Astrocyte of the spinal cord (primary cell): Measurements from ENCODE around the gene VGLL3.

ENCODE experiments used
- DNase-seq: peaks from one replicate; pipeline ENCODE4 v3.0.0; 2011; ENCODE audit warnings: low read depth, low spot score
- H3K4me3 ChIP-seq: 2 replicates; pipeline ENCODE4 v1.5.1; 2011; ENCODE audit warnings: low read depth, mild to moderate bottlenecking, low read length, moderate library complexity
- in situ Hi-C: cut with HindIII; loops from 2 replicates; pipeline ENCODE4 v1.10.0; 2017; ENCODE audit warnings: low sequenced_read_pairs
- TF ChIP-seq, protein P1 (sequence below): IDR thresholded peaks from 2 replicates; pipeline ENCODE4 v1.5.1; 2012; ENCODE audit warnings: low read depth, mild to moderate bottlenecking, low read length, inconsistent platforms

Gene VGLL3

DNA sequence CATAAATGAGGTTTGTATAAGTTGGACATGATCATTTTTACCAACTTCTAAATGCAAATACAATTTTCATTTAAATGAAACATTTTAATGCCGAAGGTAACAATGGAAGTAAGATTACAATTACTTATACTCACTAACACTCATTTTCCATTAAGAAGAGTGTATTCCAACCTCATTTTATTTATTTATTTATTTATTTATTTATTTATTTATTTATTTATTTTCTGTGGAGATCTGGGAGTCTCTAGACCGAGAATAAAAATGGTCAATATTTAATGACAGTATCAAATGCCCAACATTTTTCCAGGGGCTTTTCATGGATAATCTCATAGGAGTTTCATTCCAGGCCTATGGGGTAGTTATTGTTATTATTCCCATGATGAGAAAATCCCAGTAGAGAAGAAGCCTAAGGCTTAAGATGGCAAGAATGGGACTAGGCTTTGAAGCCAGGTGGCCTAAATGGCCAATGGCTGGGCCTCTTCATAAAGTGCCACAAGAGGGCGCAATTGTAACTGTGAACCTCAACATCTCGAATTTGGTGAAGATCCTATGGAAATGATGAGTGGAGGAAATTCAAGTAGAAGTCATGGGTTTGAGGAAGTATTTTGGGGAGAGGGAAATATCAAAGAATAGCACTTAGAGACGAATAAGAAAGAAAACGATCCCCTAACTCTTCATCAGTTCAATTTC is 21.3 kb downstream of the VGLL3 start:
- TF ChIP-seq, protein P1, sequence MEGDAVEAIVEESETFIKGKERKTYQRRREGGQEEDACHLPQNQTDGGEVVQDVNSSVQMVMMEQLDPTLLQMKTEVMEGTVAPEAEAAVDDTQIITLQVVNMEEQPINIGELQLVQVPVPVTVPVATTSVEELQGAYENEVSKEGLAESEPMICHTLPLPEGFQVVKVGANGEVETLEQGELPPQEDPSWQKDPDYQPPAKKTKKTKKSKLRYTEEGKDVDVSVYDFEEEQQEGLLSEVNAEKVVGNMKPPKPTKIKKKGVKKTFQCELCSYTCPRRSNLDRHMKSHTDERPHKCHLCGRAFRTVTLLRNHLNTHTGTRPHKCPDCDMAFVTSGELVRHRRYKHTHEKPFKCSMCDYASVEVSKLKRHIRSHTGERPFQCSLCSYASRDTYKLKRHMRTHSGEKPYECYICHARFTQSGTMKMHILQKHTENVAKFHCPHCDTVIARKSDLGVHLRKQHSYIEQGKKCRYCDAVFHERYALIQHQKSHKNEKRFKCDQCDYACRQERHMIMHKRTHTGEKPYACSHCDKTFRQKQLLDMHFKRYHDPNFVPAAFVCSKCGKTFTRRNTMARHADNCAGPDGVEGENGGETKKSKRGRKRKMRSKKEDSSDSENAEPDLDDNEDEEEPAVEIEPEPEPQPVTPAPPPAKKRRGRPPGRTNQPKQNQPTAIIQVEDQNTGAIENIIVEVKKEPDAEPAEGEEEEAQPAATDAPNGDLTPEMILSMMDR: peak; percentile 75
- peak; percentile 48 for DNase-seq
- no peak overlapping the region for H3K4me3 ChIP-seq
- in situ Hi-C loops: no loop called here

DNA sequence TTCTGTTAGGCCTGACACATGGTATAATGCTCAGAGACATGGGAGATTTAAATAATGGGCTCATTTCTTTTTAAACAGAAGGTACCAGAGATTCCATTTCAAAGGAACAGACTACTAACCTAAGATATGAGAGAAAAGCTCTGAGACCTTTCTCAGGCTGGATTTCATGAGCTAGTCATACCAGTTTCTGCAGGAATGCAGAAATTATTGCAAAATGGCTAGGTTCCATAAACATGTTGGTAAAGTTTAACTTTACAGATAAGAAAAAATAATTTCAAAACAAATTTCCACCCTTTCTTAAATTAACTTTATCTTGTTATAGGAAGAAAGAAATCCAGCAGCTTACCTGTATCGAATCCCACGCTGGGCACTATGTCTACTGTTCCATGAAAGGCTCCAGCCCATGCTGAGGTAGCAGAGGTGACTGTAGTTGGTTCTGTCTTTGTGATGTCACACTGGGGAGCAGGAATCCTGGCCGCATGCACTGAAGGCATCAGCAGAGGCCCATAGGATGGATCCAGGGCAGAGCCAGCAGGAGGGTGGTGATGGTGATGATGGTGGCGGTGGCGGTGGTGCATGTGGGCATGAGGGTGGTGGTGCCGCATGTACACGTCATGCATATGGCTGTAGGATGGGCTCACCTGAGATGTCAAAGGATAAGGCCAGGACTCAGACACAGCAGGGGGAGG is 22.6 kb downstream of the VGLL3 start:
- H3K4me3 ChIP-seq: no peak overlapping the region
- TF ChIP-seq, protein P1: no peak
- DNase-seq: no peak
- in situ Hi-C loops: no loop called here

DNA sequence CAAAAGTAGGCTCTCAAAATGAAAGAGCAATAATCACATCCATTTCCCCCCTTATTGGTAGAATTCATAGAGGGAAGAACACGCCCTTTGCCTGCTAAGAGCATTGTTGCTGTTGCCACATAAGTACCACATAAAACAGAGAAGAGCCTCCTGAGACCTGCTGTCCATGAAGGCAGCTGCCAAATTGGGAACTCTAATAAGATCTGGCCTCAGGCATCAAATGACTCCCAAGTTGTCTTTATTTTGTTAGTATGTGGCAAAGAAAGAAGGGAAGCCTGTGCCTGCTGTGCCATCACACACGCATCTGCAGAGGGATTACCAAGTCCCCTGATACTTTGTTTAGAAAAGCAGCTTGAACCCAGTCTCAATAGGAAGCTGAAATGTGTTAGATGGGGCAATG is 23.9 kb downstream of the VGLL3 start:
- no peak for DNase-seq
- H3K4me3 ChIP-seq: no peak overlapping the region
- TF ChIP-seq, protein P1: no peak
- in situ Hi-C loops: no loop called here

DNA sequence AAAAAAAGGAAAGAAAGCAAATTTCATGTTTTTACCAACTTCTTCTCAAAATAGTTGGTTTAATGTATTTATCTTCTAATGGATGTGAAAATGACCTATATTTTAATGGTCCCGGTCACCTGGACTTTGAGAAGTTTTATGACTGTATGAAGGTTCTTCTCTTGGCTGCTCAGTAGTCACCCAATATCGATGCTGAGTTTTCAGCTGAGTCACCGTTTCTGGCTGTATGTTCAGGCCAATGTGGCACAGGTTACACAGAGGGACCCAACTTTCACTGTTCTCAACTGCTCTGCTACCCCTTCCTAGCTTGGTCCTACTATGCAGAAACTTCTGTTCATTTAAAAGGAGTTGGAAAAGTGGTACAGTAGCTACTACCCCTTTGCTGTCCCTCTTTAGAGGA is 25.8 kb downstream of the VGLL3 start:
- TF ChIP-seq, protein P1: no peak
- in situ Hi-C loops: no loop called here
- no peak for DNase-seq
- H3K4me3 ChIP-seq: no peak overlapping the region

DNA sequence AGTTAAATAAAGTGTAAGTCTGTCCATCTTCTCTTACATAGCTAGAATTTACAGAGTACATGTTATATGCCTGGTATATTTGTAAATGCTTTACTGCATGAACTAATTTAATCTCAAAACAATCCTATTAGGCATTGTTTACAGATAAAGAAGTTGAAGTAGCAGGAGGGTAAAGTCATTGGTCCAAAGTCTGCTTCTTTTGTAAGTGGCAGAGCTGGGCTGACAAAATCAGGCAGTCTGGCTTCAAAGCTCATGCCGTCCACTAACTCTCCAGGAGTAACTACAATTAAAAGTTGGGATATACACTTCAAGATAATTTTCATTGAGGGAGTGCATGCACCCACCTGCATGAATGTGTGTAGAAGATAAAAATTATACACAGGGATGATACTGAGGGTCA is 27.3 kb downstream of the VGLL3 start:
- TF ChIP-seq, protein P1: no peak
- no peak overlapping the region for H3K4me3 ChIP-seq
- no peak for DNase-seq
- in situ Hi-C loops: no loop called here

DNA sequence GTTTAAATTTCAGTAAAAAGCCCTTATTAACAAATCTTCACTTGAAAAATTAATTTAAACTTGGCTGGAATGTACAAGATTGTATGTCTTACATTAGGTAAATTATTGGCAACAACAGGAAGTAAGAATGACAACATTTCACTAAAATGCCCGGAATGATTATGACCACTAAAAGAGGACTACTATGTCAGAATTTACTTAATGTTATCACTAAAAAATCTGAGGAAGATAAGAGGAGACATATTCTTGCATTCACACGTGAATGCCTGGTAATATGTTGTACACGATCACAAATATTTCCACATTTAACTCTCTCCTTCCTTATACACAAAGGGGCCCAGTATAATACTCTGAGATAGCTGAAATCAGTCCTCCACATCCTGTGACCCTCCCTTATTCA is 29.7 kb downstream of the VGLL3 start:
- DNase-seq: no peak

More for the DNA sequence above, 29.7 kb downstream of the VGLL3 start:
- TF ChIP-seq, protein P1: no peak
- in situ Hi-C loops: no loop called here
- H3K4me3 ChIP-seq: no peak overlapping the region
